Renal cortical epithelial cell (primary cell): ENCODE data around the gene FNDC3B. TPM values are rescaled to one million over a fixed set of nuclear protein-coding genes. Genes with fewer than 3 reads are reported as not detected.
"Not testable (repeated sequence)": the region's sequence is repeated elsewhere in the genome, so short reads cannot be mapped to it uniquely, and the experiment has no call there.

ENCODE experiments used
- DNase-seq: peaks from one replicate; pipeline ENCODE4 v3.0.0-alpha.2; 2011; ENCODE audit warnings: low read depth
- total RNA-seq: library from RNA; depleted of rRNA; stranded (reverse); fragments of >200 nt; gene quantifications from 2 replicates; pipeline ENCODE4 v1.2.3, GENCODE V29; 2014

FNDC3B gene
- total RNA-seq, 1 donor from 2014 or later, result 220 TPM

GRCh38 chr3:172093581-172094443 is 54.4 kb downstream of the FNDC3B start:
- not testable (repeated sequence) for DNase-seq

GRCh38 chr3:172094621-172095557 is 55.5 kb downstream of the FNDC3B start:
- DNase-seq, result no peak

GRCh38 chr3:172096881-172097420 is 57.6 kb downstream of the FNDC3B start:
- DNase-seq, result peak; percentile 88

- DNase-seq, result no peak
Measured at GRCh38 chr3:172097585-172097984, 58.2 kb downstream of the FNDC3B start.

DNA sequence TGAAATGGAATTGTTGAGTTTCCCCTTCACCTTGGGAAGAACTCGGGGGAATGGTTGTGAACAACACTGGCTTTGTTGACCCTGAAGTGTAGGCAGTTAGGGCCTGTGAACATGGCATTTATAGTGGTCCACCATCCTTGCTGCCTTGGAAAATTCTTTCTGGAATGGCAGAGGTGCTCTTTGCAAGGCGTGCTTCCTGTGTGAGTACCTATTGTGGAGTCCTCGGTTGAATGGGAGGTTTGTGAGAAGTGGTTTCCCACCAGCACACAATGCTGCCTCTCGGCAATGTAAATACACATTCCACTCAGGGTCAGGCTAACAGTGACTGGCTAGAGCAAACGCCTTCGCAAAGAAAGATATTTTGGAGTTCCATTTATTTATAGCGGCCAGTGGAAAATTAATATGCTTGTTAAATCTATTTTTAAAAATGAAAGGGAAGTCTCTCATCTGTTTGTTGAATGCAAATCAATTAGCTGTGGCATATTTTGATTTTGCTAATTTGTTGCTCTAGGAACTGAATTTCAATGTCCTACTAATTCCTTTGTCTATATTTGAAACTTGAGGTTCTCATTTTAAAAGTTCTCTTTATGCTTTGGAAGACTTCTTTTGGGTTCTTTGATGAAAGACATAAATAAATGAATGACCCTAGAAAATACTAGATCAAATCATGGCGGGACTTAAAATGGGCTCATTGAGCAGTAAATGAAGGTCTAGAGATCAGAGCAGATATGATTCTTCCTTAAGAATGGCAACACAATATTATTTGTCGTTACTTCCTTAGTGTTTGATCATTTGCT is 59.5 kb downstream of the FNDC3B start:
- DNase-seq, result peak; percentile 41

- DNase-seq, result no peak
Measured at GRCh38 chr3:172099495-172099808, 60.1 kb downstream of the FNDC3B start.

DNA sequence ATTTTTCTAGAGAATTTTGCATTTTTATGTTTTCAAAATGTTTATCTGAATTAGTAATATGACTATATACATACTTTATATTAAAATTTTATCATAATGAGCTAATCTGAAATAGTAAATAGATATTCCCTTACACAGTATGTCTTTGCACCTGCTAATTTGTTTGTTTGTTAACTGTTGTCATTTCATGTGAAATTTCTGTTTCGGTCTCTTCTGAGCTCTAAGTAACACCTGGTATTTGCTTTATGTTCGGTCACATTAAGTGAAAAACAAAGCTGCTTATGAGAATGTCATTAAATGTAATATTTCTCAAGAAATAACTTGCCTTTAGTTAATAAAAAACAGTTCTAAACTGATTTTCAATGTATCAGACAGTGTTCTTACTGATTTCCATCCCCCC is 61.1 kb downstream of the FNDC3B start:
- no peak for DNase-seq

DNA sequence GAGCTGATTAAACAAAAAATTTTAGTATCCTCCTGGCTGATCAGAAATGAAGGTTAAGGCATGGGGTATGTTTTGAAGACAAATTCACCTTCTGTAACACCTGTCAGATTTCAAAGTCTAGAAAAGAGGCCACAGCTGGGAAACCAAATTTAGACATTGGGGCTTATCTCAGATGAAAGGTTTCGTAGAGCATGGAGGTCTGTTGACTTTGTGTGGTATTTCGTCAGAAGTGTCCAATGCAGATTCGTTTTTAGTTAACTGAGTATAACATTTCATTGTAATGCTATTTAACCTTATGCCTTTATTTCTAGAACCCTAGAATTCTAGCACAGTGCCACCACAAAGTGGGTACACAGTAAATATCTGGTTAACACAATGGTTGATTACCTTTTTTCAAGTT is 61.7 kb downstream of the FNDC3B start:
- DNase-seq, result no peak

DNA sequence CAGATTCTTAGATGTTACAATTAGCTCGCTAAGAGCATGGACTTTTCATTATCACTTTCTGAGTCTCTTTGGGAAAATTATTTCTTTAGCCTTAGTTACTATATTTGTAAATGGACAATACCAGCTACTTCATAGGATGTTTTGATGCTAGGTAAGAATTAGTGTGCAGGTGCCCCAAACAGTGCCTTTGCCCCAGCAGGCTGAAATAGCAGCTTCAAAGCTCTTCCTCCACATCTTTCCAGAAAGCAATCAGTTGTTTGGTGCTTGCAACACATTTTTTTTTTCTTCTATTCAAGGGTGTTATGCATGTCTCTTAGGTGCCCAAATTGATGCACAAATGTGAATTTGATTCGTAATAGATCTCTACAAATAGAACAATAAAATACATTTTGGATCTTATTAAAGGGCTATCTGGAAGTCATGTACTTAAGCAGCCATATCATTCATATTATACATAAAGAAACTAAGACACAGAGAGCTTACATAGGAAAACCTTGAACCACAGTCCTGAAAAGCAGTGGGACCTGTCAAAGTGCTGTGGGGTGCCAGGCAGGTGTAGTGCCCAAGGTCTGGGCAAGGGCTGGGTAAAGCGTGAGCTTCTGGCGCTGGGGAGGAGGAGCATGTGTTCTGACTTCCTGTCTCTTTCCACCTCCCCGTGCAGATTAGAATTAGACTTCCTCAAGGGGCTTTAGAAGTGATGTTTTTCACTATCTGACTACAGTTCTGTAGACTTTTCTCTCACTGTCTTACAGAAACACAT is 62.9 kb downstream of the FNDC3B start:
- no peak for DNase-seq

DNA sequence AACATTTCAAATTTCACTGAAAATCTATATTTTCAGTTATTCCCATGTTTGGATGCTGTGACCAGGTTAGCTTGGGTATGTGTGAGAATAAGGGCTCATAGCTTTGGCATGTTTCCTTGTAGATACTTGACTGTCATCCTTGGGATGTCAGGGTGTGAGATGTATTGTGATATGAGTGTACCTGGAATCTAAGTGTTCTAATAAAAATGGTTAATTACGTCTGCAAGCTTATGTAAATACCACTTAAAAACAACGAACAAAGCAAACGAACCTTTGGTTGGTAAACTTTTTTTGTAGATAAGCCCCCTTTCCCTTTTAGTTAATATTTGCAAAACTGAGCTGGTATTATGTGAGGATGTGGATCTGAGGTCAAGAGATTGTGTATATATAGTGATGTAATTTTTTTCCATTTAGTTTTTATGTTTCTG is 63.5 kb downstream of the FNDC3B start:
- DNase-seq, result no peak

GRCh38 chr3:172103724-172104123 is 64.3 kb downstream of the FNDC3B start:
- peak; percentile 97 for DNase-seq

DNA sequence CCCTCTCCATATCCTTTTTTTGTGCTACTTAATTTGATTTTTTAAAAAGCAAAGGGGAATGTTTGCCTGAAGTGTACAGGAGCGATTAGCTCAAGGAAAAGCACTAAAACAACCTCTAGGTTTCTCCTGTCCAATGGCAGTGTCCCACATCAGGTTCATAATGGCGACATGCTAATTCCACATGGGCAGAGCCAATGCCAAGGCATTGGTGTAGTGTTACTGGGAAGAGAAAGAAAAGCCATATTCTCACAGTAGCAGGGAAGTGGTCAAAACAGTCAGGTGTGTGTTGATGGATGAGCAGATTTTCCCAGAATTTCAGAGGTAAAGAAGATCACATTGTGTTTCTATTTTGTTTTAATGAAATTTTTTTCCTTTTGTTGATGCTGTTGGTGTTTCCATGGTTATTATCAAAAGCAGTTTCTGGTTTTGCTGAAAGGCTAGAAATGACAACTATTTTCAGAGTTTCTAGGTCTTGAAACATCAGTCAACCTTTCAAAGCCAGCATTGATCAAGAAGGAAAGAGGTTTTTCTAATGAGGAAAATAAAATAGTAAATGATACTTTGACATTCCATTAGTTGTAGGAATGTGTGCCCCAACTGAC is 65.2 kb downstream of the FNDC3B start:
- peak; percentile 82 for DNase-seq

GRCh38 chr3:172106037-172106954 is 66.9 kb downstream of the FNDC3B start:
- no peak for DNase-seq

- DNase-seq, result peak; percentile 73
Measured at GRCh38 chr3:172106989-172107388, 67.6 kb downstream of the FNDC3B start.

DNA sequence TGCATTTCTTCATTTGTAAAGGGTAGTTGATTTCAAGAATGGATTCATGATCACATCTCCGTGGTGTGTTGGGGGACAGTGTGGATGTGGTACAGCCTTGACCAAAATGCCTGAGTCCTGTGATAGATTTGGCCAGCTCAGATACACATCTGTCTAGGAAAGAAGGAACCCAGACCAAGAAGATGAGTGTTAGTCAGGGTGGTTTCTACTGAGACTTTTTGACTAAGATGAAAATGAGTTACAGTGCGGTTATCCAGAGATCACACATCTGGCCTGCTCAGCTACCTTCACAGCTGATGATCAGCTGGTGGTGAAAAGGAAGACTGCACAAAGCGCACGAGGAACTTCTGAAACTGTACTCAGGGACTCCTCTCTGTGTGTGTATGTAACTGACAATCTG is 68.0 kb downstream of the FNDC3B start:
- no peak for DNase-seq

GRCh38 chr3:172110127-172110779 is 70.9 kb downstream of the FNDC3B start:
- no peak for DNase-seq

- no peak for DNase-seq
Measured at GRCh38 chr3:172111163-172111562, 71.8 kb downstream of the FNDC3B start.

DNA sequence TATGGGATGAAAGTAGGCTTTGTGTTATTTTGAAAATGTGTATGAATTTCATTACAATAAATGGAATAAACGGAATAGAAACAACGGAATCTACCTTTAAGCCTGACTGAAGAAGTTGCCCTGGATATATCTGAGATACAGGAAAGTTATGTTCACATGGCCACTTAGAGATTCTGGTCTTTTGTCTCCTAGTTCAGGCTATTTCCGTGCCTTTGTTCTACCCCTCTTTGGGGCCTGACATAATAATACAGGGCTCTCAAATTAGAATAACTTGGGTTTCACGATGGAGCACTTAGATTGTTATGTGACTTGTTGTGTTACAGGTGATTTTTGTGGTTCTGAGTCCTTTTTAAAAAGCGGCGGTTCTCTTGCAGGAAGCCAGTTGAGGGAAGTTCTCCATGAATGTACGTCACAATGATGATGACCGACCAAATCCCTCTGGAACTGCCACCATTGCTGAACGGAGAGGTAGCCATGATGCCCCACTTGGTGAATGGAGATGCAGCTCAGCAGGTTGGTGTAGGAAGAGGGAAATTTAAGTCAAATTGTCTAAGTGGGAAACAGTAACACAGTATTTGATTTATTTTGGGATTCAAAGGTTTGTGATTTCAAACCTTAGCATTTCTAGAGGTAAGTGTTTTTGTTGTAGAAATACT is 72.8 kb downstream of the FNDC3B start:
- no peak for DNase-seq
